Nephron (organoid): ENCODE data around the gene ABHD15.
A peak's percentile ranks its signal among the peaks of the same experiment; 100 is the strongest.

Experiments used
- H3K27ac Mint-ChIP-seq, 3 experiments: 2 replicates each; pipeline ENCODE4 v1.8.0; 2020; ENCODE audit warnings: mixed read lengths in 3 of 3, mild to moderate bottlenecking in 2 of 3, moderate library complexity in 1 of 3
- H3K27me3 Mint-ChIP-seq: 2 replicates; pipeline ENCODE4 v1.8.0; 2021; ENCODE audit warnings: low read depth, mild to moderate bottlenecking, moderate library complexity, mixed read lengths
- H3K36me3 Mint-ChIP-seq: 2 replicates; pipeline ENCODE4 v1.8.0; 2020; ENCODE audit warnings: low read depth, mixed read lengths
- H3K4me1 Mint-ChIP-seq: 2 replicates; pipeline ENCODE4 v1.8.0; 2020; ENCODE audit warnings: mixed read lengths
- H3K4me3 Mint-ChIP-seq, 3 experiments: 2 replicates each; pipeline ENCODE4 v1.8.0; 2020; ENCODE audit warnings: mild to moderate bottlenecking in 3 of 3, mixed read lengths in 3 of 3, moderate library complexity in 2 of 3
- H3K9me3 Mint-ChIP-seq: 2 replicates; pipeline ENCODE4 v1.8.0; 2020; ENCODE audit warnings: mixed read lengths
- CTCF ChIP-seq, 3 experiments: fragments of 200-600 bp; sonication (generic); IDR thresholded peaks; one replicate each; pipeline ENCODE4 v1.5.0; 2021; ENCODE audit warnings: antibody characterized with exemption in 3 of 3; ENCODE audit not compliant: unreplicated experiment in 3 of 3

The ABHD15 gene

GRCh38 chr17:29566473-29567303 lies at the start of gene ABHD15:
Gene ABHD15, minus strand, starts transcription at chr17:29567037. Its CDS starts 71 bp downstream, at chr17:29566966.
- Mint-ChIP-seq H3K9me3 (no peaks in the 10 kb centered on the region), H3K36me3 (peaks cover 6% of the 10 kb centered on the region), H3K27ac (peak within 1 kb of the TSS in 2 of 3 experiments; percentile 22 to 38), H3K4me3 (peak within 1 kb of the TSS; percentile 92 to 96 (median 95)), H3K27me3 (peaks cover 63% of the 10 kb centered on the region), H3K4me1 (peaks cover 33% of the 10 kb centered on the region)
- no peak for TF ChIP-seq CTCF (IDR thresholded peaks at IDR 0.05; ENCODE audit: unreplicated experiment in 3 of 3)

- H3K9me3 Mint-ChIP-seq: no peaks in the 10 kb centered on the region
- H3K4me1 Mint-ChIP-seq: peaks cover 26% of the 10 kb centered on the region
- TF ChIP-seq CTCF (IDR thresholded peaks at IDR 0.05; ENCODE audit: unreplicated experiment in 3 of 3): no peak
- peaks cover 66% of the 10 kb centered on the region for H3K27me3 Mint-ChIP-seq
- peaks cover 7% of the 10 kb centered on the region for H3K36me3 Mint-ChIP-seq
- H3K4me3 Mint-ChIP-seq: peak overlapping the region; percentile 80 to 87 (median 84)
- H3K27ac Mint-ChIP-seq: no peak overlapping the region
Observed at GRCh38 chr17:29615492-29616299, 48.9 kb upstream of the ABHD15 start.

GRCh38 chr17:29615048-29615385 lies 48.2 kb upstream of the ABHD15 start:
- Mint-ChIP-seq H3K36me3 (peaks cover 8% of the 10 kb centered on the region), H3K4me3 (peak overlapping the region; percentile 54 to 87 (median 80)), H3K27me3 (peaks cover 59% of the 10 kb centered on the region), H3K9me3 (no peaks in the 10 kb centered on the region), H3K27ac (no peak overlapping the region), H3K4me1 (peaks cover 26% of the 10 kb centered on the region)
- TF ChIP-seq CTCF (IDR thresholded peaks at IDR 0.05; ENCODE audit: unreplicated experiment in 3 of 3): no peak

DNA sequence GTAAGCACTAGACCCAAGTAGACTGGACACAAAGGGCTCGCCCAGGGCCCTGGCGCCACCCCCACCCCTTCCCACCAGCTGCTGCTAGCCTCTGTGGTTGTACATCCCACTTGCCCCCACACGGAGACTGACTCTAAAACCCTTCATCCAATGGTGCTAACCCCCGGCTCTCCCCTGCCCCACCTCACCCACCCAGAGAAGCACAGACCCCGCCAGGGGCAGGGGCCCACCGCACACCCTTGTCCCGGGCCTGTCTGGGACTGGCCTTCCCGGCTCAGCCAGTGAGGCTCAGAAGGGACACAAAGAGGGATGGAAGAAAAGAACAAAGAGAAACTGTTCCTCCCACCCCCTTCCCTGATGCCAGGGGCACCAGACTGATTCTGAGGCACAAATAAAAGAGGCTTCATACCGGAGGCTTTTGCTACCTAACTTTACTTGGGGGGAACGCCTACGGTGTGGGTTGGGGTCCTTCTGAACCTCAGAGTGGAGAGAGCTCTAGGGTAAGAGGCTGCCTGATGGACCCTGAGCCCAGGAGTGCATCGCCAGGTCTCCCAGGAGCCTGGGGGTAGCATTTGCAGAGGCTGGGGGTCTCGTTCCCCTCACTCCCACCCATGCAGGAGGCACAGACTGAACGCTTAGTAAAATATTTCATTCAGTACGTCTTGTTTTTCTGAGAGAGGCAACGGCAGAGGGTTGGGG lies 47.7 kb upstream of the ABHD15 start:
- Mint-ChIP-seq H3K27ac (no peak overlapping the region), H3K4me3 (peak overlapping the region; percentile 54 to 80 (median 54)), H3K4me1 (peaks cover 21% of the 10 kb centered on the region), H3K27me3 (peaks cover 54% of the 10 kb centered on the region), H3K36me3 (peaks cover 8% of the 10 kb centered on the region), H3K9me3 (no peaks in the 10 kb centered on the region)
- no peak for TF ChIP-seq CTCF (IDR thresholded peaks at IDR 0.05; ENCODE audit: unreplicated experiment in 3 of 3)

DNA sequence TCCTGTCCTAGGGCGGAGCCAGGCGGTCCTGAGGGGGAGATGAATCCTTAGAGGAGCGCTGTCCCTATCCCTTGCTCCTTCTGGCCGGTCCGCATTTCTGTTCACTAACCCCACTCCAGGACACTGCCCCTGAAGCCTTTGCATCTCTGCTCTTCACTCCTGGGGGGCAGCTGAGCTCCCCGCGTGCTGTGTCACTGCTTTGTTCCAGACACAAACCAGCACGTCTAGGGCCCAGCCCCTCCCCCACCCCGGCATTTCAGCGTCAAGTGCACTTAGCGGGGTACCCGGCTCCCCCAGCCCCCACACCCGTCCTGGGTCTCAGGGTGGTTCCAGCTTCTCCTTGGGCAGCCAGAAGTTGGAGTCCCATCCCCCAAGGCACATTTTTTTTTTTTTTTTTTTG lies 47.0 kb upstream of the ABHD15 start:
- Mint-ChIP-seq H3K9me3 (no peaks in the 10 kb centered on the region), H3K27ac (no peak overlapping the region), H3K4me1 (peaks cover 21% of the 10 kb centered on the region), H3K27me3 (peaks cover 48% of the 10 kb centered on the region), H3K36me3 (peaks cover 8% of the 10 kb centered on the region), H3K4me3 (peak overlapping the region in 2 of 3 experiments; percentile 40 to 41)
- no peak for TF ChIP-seq CTCF (IDR thresholded peaks at IDR 0.05; ENCODE audit: unreplicated experiment in 3 of 3)
